NCI-H1105 treated with DMSO at 0.1 percent for 48 hours (cell line): ENCODE data around the gene KLF15.
"Not testable (repeated sequence)": the region's sequence is repeated elsewhere in the genome, so short reads cannot be mapped to it uniquely, and the experiment has no call there.

Experiments used
- DNase-seq: peaks from one replicate; lab custom pipeline; 2025; lab: John Stamatoyannopoulos, UW

Gene KLF15

DNA sequence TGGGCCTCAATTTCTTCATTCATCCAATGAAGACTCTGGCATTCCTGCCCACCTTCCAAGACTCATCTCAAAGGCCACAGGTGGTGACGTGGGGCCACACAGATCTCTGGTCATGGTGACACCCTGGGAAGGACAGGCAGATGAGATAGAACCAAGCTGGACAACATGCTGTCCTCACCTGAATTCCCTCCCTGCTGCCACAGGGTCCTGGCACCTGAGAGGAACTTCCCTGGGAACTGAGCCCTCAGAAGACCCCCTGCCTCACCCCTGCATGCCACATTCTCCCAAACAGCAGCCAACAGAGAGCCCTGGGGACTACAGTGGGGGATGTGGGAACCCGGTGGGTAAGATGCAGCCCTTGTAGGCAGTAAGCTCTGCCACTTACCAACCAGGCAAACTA lies 10.7 kb downstream of the KLF15 start:
- DNase-seq, result no peak

DNA sequence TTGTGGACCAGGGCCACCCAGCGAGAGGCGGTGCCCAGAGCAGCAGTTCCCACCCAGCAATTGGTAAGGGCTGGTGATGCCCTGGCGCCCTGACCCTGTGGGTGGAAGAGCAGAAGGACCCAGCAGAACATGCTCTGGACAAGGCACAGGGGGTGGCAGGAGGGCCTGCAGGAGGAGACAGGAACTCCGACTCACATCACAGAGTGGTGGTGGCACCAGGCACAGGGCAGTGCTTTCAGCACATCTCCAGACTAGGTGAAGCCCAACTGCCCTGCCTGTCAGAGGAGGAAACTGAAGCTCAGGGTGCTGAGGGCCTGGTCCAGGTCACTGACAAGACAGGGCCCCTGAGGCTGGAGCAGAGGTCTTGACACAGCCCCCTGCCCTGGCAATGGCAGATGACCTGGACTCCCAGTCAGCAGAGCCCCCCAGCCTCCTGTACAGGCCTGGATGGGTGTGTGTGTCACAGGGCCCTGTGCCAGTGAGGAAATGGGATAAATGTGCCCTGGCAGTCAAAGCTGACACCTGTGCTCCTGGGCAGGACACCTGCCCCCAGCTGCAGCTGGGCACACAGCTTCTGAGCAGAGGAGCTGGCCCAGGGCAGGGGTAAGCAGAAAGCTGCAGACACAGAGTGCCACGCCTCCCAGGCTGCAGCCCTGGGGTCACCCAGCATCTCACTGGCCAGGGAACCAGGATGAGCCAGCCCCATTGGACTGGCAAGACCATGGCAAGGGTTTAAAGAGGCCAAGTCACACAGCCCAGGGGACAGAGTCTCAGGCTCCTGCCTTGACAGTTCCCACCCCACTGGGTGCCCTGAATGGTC lies 11.4 kb downstream of the KLF15 start:
- DNase-seq, result no peak

DNA sequence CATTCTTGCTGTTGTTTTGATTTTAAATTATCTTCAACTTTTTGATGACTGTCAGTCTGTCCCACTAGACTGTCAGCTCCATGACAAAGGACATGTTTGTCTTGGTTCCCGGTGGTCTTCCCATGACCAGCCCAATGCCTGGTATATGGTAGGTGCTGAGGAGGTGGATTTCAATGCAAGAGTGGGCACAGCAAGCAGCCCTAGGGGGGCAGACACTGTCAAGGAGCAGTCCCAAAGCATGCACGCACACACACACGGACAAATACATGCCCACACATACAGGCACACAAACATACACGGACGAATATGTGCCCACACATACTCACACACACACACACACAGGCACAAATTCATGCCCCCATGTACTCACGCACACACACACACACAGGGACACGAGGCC lies 12.0 kb downstream of the KLF15 start:
- DNase-seq, result no peak

DNA sequence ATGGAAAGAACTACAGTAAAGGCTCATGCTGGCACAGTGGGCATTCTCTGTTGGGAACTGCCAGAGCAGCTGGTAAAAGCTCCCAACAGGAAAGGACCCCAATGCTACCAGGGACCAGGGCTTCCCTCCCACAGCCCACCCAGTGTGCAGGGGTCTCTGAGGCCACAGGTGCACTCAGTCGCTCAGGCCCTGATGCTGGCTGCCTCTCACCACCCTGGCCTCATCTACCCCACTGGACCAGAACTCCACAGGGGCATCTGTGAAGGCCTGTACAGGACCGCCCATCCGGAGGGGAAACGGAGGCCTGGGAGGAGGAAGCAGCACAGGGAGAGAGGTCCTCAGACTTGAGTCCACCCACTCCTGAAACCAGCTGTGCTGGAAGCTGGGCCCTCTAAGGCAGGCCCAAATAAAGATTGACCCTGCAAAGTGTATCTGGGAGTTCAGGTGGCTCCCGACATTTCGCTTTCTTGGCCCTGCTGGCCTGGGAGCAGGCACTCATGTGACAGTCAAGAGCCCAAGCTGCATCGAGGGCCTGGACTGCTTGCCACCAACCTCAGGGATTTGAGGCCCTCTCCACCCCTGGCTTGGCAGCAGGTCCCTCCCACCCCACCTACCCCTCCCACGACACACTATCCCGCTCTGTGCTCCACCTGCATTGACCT lies 12.7 kb downstream of the KLF15 start:
- no peak for DNase-seq

DNA sequence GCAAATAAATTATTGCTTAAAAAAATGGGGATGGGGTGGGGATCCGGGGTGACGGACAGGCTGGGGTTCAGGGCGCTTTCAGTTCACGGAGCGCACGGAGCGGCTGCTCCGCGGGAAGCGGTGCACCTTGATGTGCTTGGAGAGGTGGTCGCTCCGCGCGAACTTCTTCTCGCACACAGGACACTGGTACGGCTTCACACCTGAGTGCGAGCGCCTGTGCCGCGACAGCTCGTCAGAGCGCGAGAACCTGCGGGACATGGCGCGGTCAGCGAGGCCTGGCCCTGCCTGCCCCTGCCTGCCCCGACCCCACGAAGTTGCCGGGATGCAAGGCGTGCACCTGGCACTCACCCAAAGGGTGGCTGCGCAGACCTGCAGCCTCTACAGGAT lies 13.6 kb downstream of the KLF15 start:
- no peak for DNase-seq

DNA sequence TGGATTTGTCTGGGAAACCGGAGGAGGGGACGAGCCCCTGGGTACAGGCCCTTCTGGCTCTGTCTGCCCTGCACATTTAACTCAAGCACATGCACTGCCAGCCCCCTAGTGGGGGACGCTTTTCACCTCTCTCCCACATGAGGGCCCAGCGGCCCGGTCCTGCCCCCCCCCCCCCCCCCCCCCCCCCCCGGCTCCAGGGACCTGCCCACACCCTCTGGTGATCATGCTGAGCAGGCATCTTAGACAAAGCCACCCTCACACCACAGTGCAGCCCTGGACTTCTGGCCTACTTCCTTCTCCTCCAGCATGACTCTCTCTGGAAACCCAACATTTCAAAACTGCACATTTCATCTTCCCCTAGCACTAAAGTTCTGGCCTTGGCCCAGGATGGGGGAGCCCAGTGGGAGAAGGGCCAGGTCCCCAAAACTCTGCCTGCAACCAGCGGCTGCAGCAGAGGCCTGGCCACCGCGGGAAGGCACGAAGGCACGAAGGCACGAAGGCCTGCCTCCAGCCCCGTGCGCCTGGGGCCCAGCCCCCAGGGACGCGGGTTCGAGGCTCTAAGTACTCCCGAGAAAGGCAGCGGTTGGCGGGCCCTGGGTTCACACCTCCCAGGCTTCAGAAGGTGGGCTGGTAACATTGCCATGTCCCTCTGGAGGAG lies 14.1 kb downstream of the KLF15 start:
- DNase-seq, result no peak

DNA sequence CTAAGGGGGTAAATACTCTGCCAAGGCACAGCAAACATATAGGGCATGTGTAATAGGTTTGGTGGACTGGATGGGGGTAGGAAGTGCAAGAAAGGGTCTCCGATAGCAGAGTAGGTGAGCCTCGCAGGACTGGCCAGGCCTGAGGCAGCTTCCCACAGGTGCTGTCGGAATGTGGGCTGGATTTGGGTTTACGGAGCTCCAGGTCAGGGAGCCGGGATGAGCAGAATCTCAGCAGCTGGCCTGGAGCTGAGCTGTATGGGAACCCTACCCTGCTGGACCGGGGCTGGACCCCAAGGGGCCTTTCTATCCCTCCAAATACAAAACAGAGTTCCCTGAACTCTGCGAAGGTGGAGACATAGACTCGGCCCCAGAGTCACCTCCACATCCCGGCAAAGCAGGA lies 15.0 kb downstream of the KLF15 start:
- DNase-seq, result no peak

DNA sequence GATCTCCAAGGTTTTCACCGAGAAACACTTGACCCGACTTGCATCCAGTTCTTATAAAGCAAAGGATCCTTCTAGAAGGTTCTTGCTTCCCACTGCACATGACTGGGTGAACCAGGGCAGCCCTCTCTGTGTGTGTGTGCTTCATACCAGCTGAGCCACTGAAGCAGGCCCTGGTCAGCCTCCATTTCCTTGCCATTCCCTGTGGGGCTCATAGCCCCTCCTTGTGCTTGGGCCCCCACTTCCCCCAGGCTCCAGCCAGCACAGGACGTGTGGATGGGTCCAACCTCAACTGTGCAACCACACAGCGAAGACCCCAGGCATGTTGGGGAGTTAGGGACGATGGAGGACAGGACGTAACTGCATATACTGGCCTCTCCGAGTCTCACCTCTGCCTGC lies 15.5 kb downstream of the KLF15 start:
- no peak for DNase-seq

DNA sequence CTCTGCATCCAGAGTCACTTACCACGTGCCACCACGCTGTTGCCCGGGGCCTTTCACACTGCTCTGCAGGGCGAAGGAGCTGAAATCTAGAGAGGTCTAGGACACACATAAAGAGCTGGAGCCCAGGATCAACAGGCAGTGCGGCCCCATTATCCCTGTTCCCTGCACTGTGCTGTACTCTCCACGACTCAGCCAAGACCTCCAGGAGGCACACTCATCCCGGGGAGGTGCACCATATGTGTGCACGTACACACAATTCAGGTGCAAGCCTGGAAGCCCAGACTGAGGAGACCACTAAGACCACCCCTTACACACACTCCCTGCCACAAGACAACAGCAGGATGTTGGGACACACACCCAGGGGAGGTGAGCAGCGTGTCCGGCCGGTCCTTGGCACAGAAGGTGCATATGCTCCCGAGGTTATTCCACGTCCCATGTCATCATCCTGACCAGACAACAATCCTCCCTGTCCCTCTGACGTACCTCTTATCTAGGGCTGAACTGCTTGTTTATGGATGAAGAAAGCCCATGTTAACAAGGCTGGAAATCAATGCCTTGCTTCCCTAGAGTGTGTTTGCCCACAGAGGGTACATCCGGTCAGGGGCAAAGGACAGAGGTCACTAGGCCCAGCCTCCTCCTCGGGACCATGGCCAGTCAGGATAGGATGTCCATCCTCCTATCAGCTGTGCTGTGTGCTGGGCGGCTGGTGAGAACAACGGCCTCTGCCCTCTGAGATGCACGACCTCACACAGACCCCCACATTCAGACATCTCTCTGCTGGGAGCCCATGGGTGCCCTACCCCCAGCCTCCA lies 16.1 kb downstream of the KLF15 start:
- DNase-seq, result no peak

DNA sequence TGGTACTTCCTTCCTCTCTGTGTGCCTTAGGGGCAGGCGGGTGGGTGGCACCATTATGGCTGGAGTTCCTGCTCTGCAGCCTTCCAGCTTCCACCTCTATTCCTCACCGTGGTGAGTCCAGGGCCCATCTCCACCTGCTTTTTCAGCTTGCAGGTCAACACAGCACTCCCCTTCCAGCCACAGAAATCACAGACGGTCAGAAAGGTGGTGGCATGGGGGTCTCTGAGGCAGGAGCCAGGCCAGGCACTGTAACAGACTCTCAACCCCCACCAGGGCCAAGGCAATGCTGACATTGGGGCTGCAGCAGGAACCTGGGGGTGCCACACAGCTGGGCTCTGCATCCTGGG lies 16.6 kb downstream of the KLF15 start:
- DNase-seq, result no peak

DNA sequence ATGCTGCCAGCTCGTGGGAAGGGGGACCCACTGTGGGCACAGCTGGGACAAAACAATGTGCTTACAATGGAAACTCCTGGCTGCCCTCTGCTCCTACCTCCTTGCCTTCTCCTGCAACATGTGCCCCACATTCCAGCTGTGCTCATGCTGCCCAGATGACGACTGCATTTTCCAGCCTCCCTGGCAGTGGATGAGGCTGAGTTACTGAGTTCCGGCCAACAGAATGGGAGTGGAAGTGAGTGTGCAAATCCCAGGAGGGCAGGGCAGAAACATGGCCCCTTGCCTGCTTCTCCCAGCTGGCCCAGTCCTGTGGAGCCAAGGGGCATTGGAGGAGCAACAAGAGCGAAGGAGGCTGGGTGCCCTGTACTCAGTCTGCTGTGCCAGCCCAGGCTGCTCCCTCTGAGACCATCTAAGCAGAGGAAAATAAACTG lies 17.1 kb downstream of the KLF15 start:
- DNase-seq, result no peak

DNA sequence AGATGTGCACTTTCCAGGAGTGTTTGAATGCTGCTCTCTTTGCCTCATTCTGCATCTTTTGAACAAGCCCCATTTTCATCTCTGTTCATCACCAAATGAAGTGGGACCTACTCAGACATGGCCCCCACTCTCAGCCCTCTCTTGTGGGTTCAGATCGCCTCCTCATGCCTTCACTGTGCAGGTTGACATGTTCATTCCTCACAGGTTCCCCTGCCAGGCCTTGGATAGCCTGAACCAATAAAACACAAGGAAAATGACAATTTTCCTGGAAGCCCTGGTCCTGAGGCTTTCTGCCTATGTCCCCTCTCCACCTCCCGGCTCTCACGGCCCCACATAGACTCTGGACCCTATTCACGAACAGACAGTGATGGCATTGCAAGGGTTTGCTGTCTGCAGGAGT lies 17.7 kb downstream of the KLF15 start:
- DNase-seq, result no peak

DNA sequence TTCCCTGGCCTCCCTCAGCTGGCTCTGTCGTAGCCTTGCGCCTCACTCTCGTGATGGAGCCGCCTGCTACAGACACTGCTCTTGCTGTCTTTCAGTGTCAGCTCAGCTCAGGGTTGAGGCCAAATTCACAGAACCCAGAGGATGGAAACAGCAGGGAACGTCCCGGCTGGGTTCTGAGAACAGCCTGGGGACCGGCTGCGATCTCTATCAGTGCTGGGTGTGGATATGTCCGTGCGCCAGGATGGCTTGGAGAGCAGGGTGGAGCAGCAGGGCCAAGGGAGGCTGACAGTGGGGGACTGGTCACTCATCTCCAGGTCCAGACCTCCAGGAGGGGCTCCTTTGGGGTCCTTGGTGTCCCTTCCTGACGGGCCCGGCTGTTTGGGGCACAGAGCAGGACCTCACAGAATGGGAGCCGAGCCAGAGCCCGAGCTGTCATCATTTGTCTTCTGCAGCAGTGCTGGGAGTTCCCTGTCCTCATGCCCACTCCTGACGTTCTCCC lies 18.4 kb downstream of the KLF15 start:
- no peak for DNase-seq

DNA sequence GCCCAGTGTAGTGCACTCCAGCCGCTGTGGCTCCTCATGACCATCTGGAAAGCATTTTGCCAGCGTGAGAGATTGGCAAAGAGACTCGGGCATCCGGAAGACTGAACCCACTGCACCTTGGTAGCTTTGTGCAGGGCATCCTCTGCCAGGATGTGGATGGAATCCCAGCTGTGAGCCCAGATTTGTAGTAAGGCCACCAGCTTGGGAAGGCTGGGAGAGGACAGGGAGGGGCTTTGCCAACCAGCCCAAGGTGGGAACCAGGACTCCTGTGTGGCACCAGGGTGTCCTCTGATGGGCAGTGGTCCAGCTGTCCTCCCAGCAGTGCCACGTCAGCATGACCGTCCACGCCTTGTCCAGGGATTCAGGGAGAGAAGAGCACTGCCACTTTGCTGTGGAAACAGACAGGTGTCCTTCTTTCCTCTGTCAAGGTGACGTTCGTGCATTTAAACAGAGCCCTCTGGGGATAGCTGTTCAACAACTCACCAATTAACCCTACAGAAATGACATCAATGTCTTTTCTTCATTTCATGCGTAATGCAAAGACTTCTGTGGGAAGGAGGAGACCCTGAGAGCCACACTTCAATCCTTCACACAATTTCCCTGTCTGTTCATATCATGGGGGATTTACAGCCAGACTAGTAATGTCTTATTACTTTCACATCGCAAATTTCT lies 19.1 kb downstream of the KLF15 start:
- DNase-seq, result no peak

DNA sequence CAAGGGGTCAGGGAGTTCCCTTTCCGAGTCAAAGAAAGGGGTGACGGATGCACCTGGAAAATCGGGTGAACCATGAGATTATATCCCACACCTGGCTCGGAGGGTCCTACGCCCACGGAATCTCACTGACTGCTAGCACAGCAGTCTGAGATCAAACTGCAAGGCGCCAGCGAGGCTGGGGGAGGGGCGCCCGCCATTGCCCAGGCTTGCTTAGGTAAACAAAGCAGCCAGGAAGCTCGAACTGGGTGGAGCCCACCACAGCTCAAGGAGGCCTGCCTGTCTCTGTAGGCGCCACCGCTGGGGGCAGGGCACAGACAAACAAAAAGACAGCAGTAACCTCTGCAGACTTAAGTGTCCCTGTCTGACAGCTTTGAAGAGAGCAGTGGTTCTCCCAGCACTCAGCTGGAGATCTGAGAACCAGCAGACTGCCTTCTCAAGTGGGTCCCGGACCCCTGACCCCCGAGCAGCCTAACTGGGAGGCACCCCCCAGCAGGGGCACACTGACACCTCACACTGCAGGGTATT lies 25.3 kb downstream of the KLF15 start:
- not testable (repeated sequence) for DNase-seq

DNA sequence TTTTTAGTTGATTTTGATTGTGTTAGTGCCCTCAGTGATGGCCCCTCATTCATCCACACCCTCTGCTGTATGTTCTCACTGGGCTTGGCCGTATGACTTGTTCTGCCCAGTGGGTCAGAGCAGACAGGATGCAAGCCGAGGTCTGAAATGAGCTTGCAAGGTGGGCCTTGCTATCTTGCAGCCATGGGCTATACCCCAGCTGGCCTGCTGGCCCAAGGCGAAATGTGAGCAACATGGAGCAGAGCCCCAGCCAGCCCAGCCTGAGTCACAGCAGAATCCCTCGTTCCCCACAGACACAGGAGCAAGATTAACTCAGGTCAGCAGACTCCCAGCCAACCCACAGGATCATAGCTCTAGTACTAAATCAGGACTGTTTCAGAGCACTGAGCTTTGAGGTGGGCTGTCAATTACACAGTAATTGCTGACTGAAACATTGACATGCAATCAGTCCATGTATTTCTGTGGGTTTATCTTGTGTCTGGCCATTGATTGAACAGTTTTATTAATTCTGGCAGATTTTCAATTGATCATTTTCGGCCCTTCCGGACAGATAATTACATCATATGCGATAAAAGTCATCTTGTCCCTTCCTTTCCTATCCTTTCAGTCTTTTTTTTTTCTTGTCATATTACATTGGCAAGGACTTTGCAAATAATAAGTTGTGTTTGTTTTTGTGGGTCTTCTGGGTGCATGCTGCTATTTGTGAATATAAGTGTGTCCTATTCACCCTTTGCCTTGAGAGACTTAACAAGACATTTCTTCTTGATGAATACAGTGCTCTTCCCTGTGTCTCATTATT lies 27.1 kb downstream of the KLF15 start:
- no peak for DNase-seq

DNA sequence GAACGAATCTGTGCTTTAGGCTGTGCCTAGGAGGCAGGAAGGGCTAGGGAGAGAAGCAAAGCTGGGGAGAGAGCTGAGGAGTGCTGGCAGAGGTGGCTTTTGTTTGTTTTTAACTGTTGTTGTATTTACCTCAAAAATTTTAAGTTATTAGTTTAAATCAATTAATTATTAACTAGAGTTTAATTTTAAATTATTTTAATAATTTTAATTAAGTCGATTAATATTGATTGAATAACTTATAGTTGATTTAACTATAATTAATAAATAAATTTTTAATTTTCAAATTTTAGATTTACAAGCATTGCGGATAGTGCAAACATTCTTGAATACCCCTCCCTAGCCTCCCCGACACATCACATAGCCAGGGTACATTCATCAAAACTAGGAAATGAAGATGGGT lies 30.6 kb downstream of the KLF15 start:
- no peak for DNase-seq

DNA sequence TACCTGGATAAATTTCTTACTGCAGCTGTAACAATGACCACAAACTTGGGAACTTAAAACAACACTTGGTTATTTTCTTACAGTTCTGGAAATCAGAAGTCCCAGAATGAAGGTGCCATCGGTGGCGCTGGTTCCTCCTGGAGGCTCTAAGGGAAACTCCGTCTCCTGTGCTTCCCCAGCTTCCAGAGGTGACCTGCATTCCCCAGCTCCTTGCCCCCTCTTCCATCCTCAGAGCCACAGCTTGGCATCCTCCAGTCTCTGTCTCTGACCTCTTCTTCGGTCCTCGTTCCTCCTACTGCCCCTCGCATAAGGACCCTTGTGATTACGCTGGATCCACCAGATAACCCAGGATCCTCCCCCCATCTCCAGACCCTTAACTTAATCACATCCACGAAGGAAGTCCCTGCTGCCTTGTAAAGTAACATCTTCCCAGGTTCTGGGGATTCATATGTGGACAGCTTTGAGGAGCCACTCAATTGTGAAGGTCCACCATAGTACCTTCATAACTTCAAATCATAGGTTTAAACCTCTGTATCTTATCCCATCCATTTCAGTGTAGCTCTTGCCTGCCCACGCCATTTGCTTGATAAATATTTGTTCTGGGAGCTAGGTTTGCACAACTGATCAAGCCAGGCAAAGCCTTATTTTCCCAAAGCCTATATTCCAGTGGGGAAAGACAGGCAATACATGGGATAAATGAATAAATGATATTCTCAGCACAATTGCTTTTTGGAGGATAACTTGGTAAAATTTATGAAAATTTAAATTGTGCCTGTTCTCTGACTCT lies 34.8 kb downstream of the KLF15 start:
- DNase-seq, result no peak

DNA sequence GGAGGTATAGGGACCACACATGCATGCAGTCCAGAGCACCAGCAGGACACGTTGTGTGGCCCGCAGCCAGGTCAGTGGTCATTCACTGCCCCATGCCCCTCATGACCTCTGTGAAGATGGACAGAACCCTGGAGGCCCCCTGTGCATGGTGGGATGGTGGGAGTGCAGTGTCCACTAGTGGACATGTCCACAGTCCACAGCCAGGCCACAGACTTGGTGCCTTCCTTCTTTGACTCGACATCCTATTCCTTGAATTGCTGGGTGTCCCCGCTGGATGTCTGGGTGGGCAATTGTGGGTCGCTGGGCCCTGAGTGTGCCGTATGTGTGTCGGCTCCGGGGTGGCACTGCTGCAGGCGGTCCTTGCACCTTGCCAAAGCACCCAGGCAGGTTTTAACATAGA lies 35.7 kb downstream of the KLF15 start:
- DNase-seq, result no peak
